ENCODE data around the gene TSHZ2. TPM values are rescaled to one million over a fixed set of nuclear protein-coding genes. Genes with fewer than 3 reads are reported as not detected.

Gene TSHZ2
- total RNA-seq, 6 experiments from 2014 or later: 14.2 to 28.1 (median 21.0) TPM

- ATAC-seq (no peak), DNase-seq (no peak)
- H3K9me3 ChIP-seq: no peaks in the 10 kb centered on the region
- H3K4me1 ChIP-seq: no peaks in the 10 kb centered on the region
- H3K27ac ChIP-seq: no peak overlapping the region
- intact Hi-C loops (cut with DNase I): no loop called here
- H3K4me3 ChIP-seq: no peak overlapping the region
- TF ChIP-seq CTCF (IDR thresholded peaks at IDR 0.05) (no peak), POLR2A (IDR thresholded peaks at IDR 0.05) (no peak)
- no peaks in the 10 kb centered on the region for H3K36me3 ChIP-seq
- WGBS (ENCODE audit: insufficient coverage, low coverage, low lambda C conversion rate, missing lambda C conversion rate): 76% methylated on average over 2 of the region's 2 CpGs
- H3K27me3 ChIP-seq: no peaks in the 10 kb centered on the region
Observed at GRCh38 chr20:53128004-53128403, 155.8 kb downstream of the TSHZ2 start.

GRCh38 chr20:53129563-53129962, 157.4 kb downstream of the TSHZ2 start:
- Histone ChIP-seq H3K27me3 (no peaks in the 10 kb centered on the region), H3K4me1 (no peaks in the 10 kb centered on the region), H3K4me3 (no peak overlapping the region), H3K36me3 (no peaks in the 10 kb centered on the region), H3K27ac (no peak overlapping the region), H3K9me3 (no peaks in the 10 kb centered on the region)
- ATAC-seq: no peak
- WGBS (ENCODE audit: insufficient coverage, low coverage, low lambda C conversion rate, missing lambda C conversion rate): 85% methylated on average over 9 of the region's 9 CpGs
- intact Hi-C loops (cut with DNase I): no loop called here
- no peak for DNase-seq
- TF ChIP-seq CTCF (IDR thresholded peaks at IDR 0.05) (no peak), POLR2A (IDR thresholded peaks at IDR 0.05) (no peak)

GRCh38 chr20:53130795-53131194, 158.6 kb downstream of the TSHZ2 start:
- Histone ChIP-seq H3K4me1 (no peaks in the 10 kb centered on the region), H3K4me3 (no peak overlapping the region), H3K9me3 (no peaks in the 10 kb centered on the region), H3K27me3 (no peaks in the 10 kb centered on the region), H3K36me3 (no peaks in the 10 kb centered on the region), H3K27ac (no peak overlapping the region)
- TF ChIP-seq CTCF (IDR thresholded peaks at IDR 0.05): no peak
- no peak for TF ChIP-seq POLR2A (IDR thresholded peaks at IDR 0.05)
- ATAC-seq (no peak), DNase-seq (no peak)
- 51% methylated on average over 3 of the region's 3 CpGs for WGBS (ENCODE audit: insufficient coverage, low coverage, low lambda C conversion rate, missing lambda C conversion rate)
- intact Hi-C loops (cut with DNase I): no loop called here

GRCh38 chr20:53133125-53133524, 161.0 kb downstream of the TSHZ2 start:
- DNase-seq (no peak), ATAC-seq (no peak)
- Histone ChIP-seq H3K36me3 (no peaks in the 10 kb centered on the region), H3K4me3 (no peak overlapping the region), H3K27me3 (no peaks in the 10 kb centered on the region), H3K9me3 (no peaks in the 10 kb centered on the region), H3K27ac (no peak overlapping the region), H3K4me1 (no peaks in the 10 kb centered on the region)
- intact Hi-C loops (cut with DNase I): no loop called here
- TF ChIP-seq CTCF (IDR thresholded peaks at IDR 0.05): no peak
- no peak for TF ChIP-seq POLR2A (IDR thresholded peaks at IDR 0.05)
- WGBS (ENCODE audit: insufficient coverage, low coverage, low lambda C conversion rate, missing lambda C conversion rate): 64% methylated on average over 3 of the region's 4 CpGs

- Histone ChIP-seq H3K9me3 (no peaks in the 10 kb centered on the region), H3K36me3 (no peaks in the 10 kb centered on the region), H3K27ac (no peak overlapping the region), H3K4me3 (no peak overlapping the region), H3K4me1 (no peaks in the 10 kb centered on the region), H3K27me3 (no peaks in the 10 kb centered on the region)
- WGBS (ENCODE audit: insufficient coverage, low coverage, low lambda C conversion rate, missing lambda C conversion rate): 85% methylated on average over 4 of the region's 4 CpGs
- TF ChIP-seq POLR2A (IDR thresholded peaks at IDR 0.05) (no peak), CTCF (IDR thresholded peaks at IDR 0.05) (no peak)
- DNase-seq (no peak), ATAC-seq (no peak)
- intact Hi-C loops (cut with DNase I): no loop called here
Observed at GRCh38 chr20:53133628-53134027, 161.5 kb downstream of the TSHZ2 start.
